Measurements from ENCODE around the gene PCK2. TPM values are rescaled to one million over a fixed set of nuclear protein-coding genes. Genes with fewer than 3 reads are reported as not detected.
A peak's percentile ranks its signal among the peaks of the same experiment; 100 is the strongest.

The PCK2 gene
- total and polyA plus RNA-seq, 2 of the 13 experiments (the other 11 are each of a cell fraction or from before 2014, with no cell fraction given), result 129 to 272 TPM

GRCh38 chr14:24123424-24124417 is 29.6 kb downstream of the PCK2 start (continued):
- no peak for TF ChIP-seq RFX1 (IDR thresholded peaks at IDR 0.05)
- no peak for TF ChIP-seq ZNF878 (CRISPR knock-in tag; IDR thresholded peaks at IDR 0.05)
- no peak for TF ChIP-seq ZFP91 (CRISPR knock-in tag; IDR thresholded peaks at IDR 0.05; ENCODE audit: borderline replicate concordance)
- TF ChIP-seq MEIS2 (CRISPR knock-in tag; IDR thresholded peaks at IDR 0.05), result no peak
- no peak for TF ChIP-seq HIVEP1 (CRISPR knock-in tag; IDR thresholded peaks at IDR 0.05)
- no peak for TF ChIP-seq BHLHE40 (IDR thresholded peaks at IDR 0.05; ENCODE audit: low read length)
- TF ChIP-seq ZNF230 (CRISPR knock-in tag; IDR thresholded peaks at IDR 0.05), result no peak
- TF ChIP-seq ZXDC (CRISPR knock-in tag; IDR thresholded peaks at IDR 0.05), result 0 out of 2 replicates have a peak, but pooled peaks have one; percentile 21
- 0 out of 2 replicates have a peak, but pooled peaks have one; percentile 11 for TF ChIP-seq KLF13 (CRISPR knock-in tag; IDR thresholded peaks at IDR 0.05)
- TF ChIP-seq ZNF333 (CRISPR knock-in tag; IDR thresholded peaks at IDR 0.05; ENCODE audit: borderline replicate concordance), result no peak
- TF ChIP-seq ZMYM4 (CRISPR knock-in tag; IDR thresholded peaks at IDR 0.05), result no peak
- TF ChIP-seq POLR2AphosphoS5 (IDR thresholded peaks at IDR 0.05; ENCODE audit: low read depth, low read length), result peak; percentile 27; the same call in 1 of the 2 replicates
- no peak for TF ChIP-seq HNRNPH1 (optimal IDR thresholded peaks at IDR 0.05; ENCODE audit: low read depth, low read length)
- no peak for TF ChIP-seq ETS1 (CRISPR knock-in tag; IDR thresholded peaks at IDR 0.05)
- no peak for TF ChIP-seq ZSCAN25 (CRISPR knock-in tag; IDR thresholded peaks at IDR 0.05)
- TF ChIP-seq NONO (IDR thresholded peaks at IDR 0.05), result no peak
- no peak for TF ChIP-seq NONO (CRISPR knock-in tag; conservative IDR thresholded peaks at IDR 0.05)
- no peak for TF ChIP-seq ZNF75D (CRISPR knock-in tag; IDR thresholded peaks at IDR 0.05; ENCODE audit: borderline replicate concordance)
- no peak for TF ChIP-seq ZNF572 (CRISPR knock-in tag; IDR thresholded peaks at IDR 0.05)
- no peak for TF ChIP-seq ZSCAN22 (CRISPR knock-in tag; IDR thresholded peaks at IDR 0.05)
